HG03108 (cell line): ENCODE data around the gene TRPV5.

Experiments used
- ATAC-seq: cut with Tn5 transposase; IDR thresholded peaks from one replicate; pipeline ENCODE4 v1.9.1; 2021; ENCODE audit warnings: moderate library complexity; ENCODE audit not compliant: unreplicated experiment

The TRPV5 gene

GRCh38 chr7:142941541-142941940 lies 8.0 kb upstream of the TRPV5 start:
- no peak for ATAC-seq

- no peak for ATAC-seq
Observed at GRCh38 chr7:142940966-142941535, 7.5 kb upstream of the TRPV5 start.

GRCh38 chr7:142939226-142939910 lies 5.8 kb upstream of the TRPV5 start, which contains the start of gene LLCFC1:
TSS of gene LLCFC1 (plus strand) at chr7:142939484. CDS start at chr7:142939622, 138 bp downstream.
- no peak for ATAC-seq

GRCh38 chr7:142938611-142939010 lies 5.1 kb upstream of the TRPV5 start:
- ATAC-seq = no peak

GRCh38 chr7:142935941-142936565 lies 2.5 kb upstream of the TRPV5 start:
- no peak for ATAC-seq

GRCh38 chr7:142934056-142934455 lies 510 bp upstream of the TRPV5 start:
- ATAC-seq = no peak

- no peak for ATAC-seq
Observed at GRCh38 chr7:142933092-142933475, 462 bp downstream of the TRPV5 start.

GRCh38 chr7:142932386-142933091 lies 1.0 kb downstream of the TRPV5 start:
- ATAC-seq = no peak

GRCh38 chr7:142930126-142930730 lies 3.3 kb downstream of the TRPV5 start:
- no peak for ATAC-seq

GRCh38 chr7:142927949-142928348 lies 5.6 kb downstream of the TRPV5 start:
- no peak for ATAC-seq

- ATAC-seq = no peak
Observed at GRCh38 chr7:142927085-142927745, 6.3 kb downstream of the TRPV5 start.

GRCh38 chr7:142925413-142925812 lies 8.1 kb downstream of the TRPV5 start:
- no peak for ATAC-seq

GRCh38 chr7:142923391-142923790 lies 10.2 kb downstream of the TRPV5 start:
- ATAC-seq = no peak

- no peak for ATAC-seq
Observed at GRCh38 chr7:142919656-142920055, 13.9 kb downstream of the TRPV5 start.

GRCh38 chr7:142918901-142919300 lies 14.6 kb downstream of the TRPV5 start:
- no peak for ATAC-seq

GRCh38 chr7:142917447-142917846 lies 16.1 kb downstream of the TRPV5 start:
- ATAC-seq = no peak

- ATAC-seq = no peak
Observed at GRCh38 chr7:142916508-142916907, 17.0 kb downstream of the TRPV5 start.

- ATAC-seq = no peak
Observed at GRCh38 chr7:142915315-142915714, 18.2 kb downstream of the TRPV5 start.

GRCh38 chr7:142914121-142914520 lies 19.4 kb downstream of the TRPV5 start:
- no peak for ATAC-seq

GRCh38 chr7:142913566-142913965 lies 20.0 kb downstream of the TRPV5 start:
- ATAC-seq = no peak

GRCh38 chr7:142913051-142913450 lies 20.5 kb downstream of the TRPV5 start:
- no peak for ATAC-seq
